Panc1 (cell line): ENCODE measurements around the gene HOXB5. TPM values are rescaled to one million over a fixed set of nuclear protein-coding genes. Genes with fewer than 3 reads are reported as not detected.

Experiments used
- ATAC-seq: fragments of 200-7000 bp; cut with Tn5 transposase; 2 replicates; pipeline ENCODE4 v1.9.1; 2020; ENCODE audit warnings: mild to moderate bottlenecking, moderate library complexity
- BruUV-seq: library from RNA; stranded (reverse); fragments of 400-500 nt; replicated peaks from 2 replicates; lab custom pipeline; 2021; lab: Mats Ljungman, UMichigan
- CTCF ChIA-PET: fragments of 300-600 bp; sonication (Branson Sonifier 250); formaldehyde crosslinking; loops from one replicate; lab custom pipeline; 2022; ENCODE audit warnings: antibody characterized with exemption; lab: Charles Lee
- POLR2A ChIA-PET: fragments of 300-600 bp; sonication (Branson Sonifier 250); formaldehyde crosslinking; loops from one replicate; lab custom pipeline; 2022; ENCODE audit warnings: antibody characterized with exemption; lab: Charles Lee
- DNase-seq: peaks from one replicate; pipeline ENCODE4 v3.0.0-alpha.2; 2010; ENCODE audit warnings: low read depth, low spot score
- H3K27ac ChIP-seq: 2 replicates; pipeline ENCODE4 v1.5.1; 2011; ENCODE audit warnings: mild to moderate bottlenecking, low read length, inconsistent platforms
- H3K27me3 ChIP-seq: fragments of 200-500 bp; sonication (Bioruptor generic); 2 replicates; pipeline ENCODE4 v1.6.0; 2014; ENCODE audit warnings: low read length, inconsistent platforms; ENCODE audit not compliant: control insufficient read depth, insufficient read depth
- H3K36me3 ChIP-seq: fragments of 200-500 bp; sonication (Bioruptor generic); 2 replicates; pipeline ENCODE4 v1.5.1; 2014; ENCODE audit warnings: inconsistent platforms, mild to moderate bottlenecking, low read length, moderate library complexity; ENCODE audit not compliant: control insufficient read depth, insufficient read depth
- H3K4me1 ChIP-seq: 2 replicates; pipeline ENCODE4 v1.5.1; 2011; ENCODE audit warnings: inconsistent platforms, mild to moderate bottlenecking, low read length, moderate library complexity; ENCODE audit not compliant: control insufficient read depth, insufficient read depth
- H3K4me3 ChIP-seq, 2 experiments: 2 replicates each; pipeline ENCODE4 v1.5.1; 2011 to 2012; ENCODE audit warnings: low read depth in 2 of 2, low read length in 2 of 2, mild to moderate bottlenecking in 2 of 2, inconsistent platforms in 1 of 2, moderate library complexity in 1 of 2
- H3K9me3 ChIP-seq: fragments of 200-500 bp; sonication (Bioruptor generic); 2 replicates; pipeline ENCODE4 v1.5.1; 2014; ENCODE audit warnings: low read depth, mild to moderate bottlenecking, inconsistent platforms, low read length, moderate library complexity; ENCODE audit not compliant: control insufficient read depth, insufficient read depth
- POLR2AphosphoS5 ChIP-seq: IDR thresholded peaks from 2 replicates; pipeline ENCODE4 v1.6.1; 2012; ENCODE audit warnings: mild to moderate bottlenecking, low read depth, low read length, moderate library complexity
- REST ChIP-seq, 2 experiments: IDR thresholded peaks; 2 replicates each; pipeline ENCODE4 v1.6.1; 2011 to 2012; ENCODE audit warnings: low read depth in 2 of 2, control low read depth in 1 of 2, low read length in 1 of 2, mild to moderate bottlenecking in 1 of 2, moderate library complexity in 1 of 2; ENCODE audit not compliant: insufficient read depth in 1 of 2
- SIN3A ChIP-seq: IDR thresholded peaks from 2 replicates; pipeline ENCODE4 v1.6.1; 2012; ENCODE audit warnings: low read depth, mild to moderate bottlenecking, low read length, moderate library complexity, borderline replicate concordance; ENCODE audit not compliant: insufficient read depth
- TCF7L2 ChIP-seq: IDR thresholded peaks from 2 replicates; pipeline ENCODE4 v1.6.1; 2011; ENCODE audit warnings: mild to moderate bottlenecking, low read depth, low read length, inconsistent platforms
- in situ Hi-C: cut with HindIII; loops from 2 replicates; pipeline ENCODE4 v1.10.0; 2016; ENCODE audit warnings: low sequenced_read_pairs, low pct_unique_long_range_greater_than_20kb
- intact Hi-C: fragments of 100-400 bp; cut with micrococcal nuclease; formaldehyde crosslinking; loops from one replicate; pipeline ENCODE4 v1.10.0; 2022; ENCODE audit not compliant: unreplicated experiment
- total RNA-seq: library from RNA; stranded (reverse); gene quantifications from one replicate; pipeline ENCODE4 v1.2.1, GENCODE V29; 2021; ENCODE audit not compliant: unreplicated experiment
- TF ChIP-seq, protein P1 (sequence below): fragments of 450-650 bp; IDR thresholded peaks from 2 replicates; pipeline ENCODE4 v1.5.1; 2017; ENCODE audit warnings: mild to moderate bottlenecking

The HOXB5 gene
- total RNA-seq, 1 experiment from 2014 or later: 67.2 TPM

DNA sequence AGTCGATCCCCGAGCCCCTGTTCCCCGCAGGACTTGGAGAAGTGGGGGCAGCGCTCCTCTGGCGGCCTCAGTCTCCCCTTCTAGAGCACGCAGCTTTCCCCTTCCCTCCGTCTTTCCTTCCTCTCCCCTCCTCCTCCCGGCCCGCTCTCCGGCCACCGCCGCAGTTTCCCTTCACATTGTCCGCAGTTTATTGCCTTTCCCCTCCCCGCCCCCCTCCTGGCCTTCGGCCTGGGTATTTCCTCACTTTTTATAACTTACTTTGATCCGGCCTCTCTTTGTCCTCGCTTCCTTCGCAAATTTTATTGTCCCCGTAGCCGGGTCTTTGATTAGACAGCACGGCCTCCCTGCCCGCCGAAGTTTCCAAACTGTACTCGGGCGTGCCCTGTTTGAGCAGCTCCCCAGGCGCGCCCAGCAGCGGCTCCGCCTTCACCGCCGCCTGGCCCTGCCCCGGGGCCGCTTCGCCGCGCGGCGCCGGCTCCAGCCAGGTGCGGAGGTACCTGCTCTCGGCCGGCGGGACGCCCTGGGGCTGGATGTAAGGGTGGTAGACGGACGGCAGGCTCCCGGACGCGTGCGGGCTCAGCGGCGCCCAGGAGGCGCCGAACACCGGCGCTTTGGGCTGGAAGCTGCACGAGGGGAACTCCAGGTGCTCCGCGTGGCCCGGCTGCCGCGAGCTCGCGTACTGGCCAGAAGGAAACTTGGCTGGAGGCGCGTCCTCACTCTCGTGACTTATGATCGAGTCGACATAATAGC, 32.1 kb upstream of the HOXB5 start:
- CTCF ChIA-PET: interaction anchor here (0.7 to 1.6 kb wide), 4 partner anchors 11 to 266 kb away, joined by 3 to 13 read pairs (median 4); no protein-coding TSS in a partner anchor
- Histone ChIP-seq H3K9me3 (no peaks in the 10 kb centered on the region), H3K36me3 (0 out of 2 replicates have a peak, but pooled peaks cover 3% of the 10 kb centered on the region), H3K4me3 (peak overlapping the region; percentile 78 to 93), H3K27ac (peak overlapping the region; percentile 95), H3K27me3 (no peaks in the 10 kb centered on the region), H3K4me1 (peaks cover 60% of the 10 kb centered on the region)
- intact Hi-C loops: no loop called here
- BruUV-seq: TSS peak; percentile 62
- DNase-seq (no peak), ATAC-seq (peak; percentile 73)
- POLR2A ChIA-PET: interaction anchor here (0.6 to 2.0 kb wide), 11 partner anchors 9 to 548 kb away, joined by 3 to 27 read pairs (median 4); no protein-coding TSS in a partner anchor
- TF ChIP-seq TCF7L2: peak; percentile 89
- TF ChIP-seq REST (IDR thresholded peaks at IDR 0.05; ENCODE audit: insufficient read depth in 1 of 2, low read depth in 2 of 2, low read length in 1 of 2): 0 out of 4 replicates have a peak, but pooled peaks of 1 of the 2 experiments have one; percentile 31
- no peak for TF ChIP-seq POLR2AphosphoS5
- in situ Hi-C loops: no loop called here

DNA sequence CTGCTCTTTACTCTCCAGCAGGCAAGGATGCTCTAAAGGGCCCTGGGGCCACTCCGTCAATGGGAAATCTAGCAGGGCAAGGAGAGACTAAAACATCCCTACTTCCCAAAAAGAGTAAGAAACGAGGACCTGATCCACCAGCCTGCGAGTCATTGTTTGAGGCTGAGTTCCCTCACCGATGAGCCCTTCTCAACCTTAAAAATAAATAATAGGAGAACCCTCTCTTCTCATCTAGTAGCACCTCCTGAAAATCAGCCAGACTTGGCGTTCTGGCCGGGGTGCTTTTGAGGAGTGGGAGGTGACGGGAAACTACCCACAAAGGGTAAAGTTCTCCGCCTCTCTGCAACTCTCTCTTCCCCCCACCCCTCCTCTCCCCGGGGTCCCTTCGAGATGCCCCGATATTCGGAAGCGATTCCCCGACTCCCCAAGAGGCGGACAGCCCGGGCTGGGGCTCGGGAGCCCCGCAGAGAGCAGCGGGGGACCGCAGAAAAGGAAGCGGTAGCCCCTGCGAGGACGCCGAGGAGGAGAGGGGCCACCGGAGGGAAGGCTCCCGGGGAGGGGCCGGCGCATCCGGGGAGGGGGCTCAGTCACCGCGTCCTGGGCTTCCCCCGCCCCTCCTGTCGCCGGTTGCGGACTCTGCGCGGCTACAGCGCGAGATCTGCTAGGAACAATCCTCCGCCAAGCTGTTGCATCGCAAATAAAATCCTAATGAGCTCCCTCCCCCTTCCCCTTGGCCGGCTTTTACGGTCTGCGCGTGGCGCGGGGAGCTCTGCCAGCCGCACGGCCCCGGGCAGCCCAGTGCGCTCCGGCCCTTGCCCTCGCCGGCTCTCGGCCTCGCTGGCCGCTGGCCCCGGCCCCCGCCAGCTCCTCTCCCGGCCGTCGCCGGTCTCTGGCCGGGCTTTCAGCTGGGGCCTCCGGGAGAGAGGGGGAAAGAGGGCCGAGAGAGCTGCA, 31.2 kb upstream of the HOXB5 start:
- peaks cover 68% of the 10 kb centered on the region for H3K4me1 ChIP-seq
- no peaks in the 10 kb centered on the region for H3K36me3 ChIP-seq
- POLR2A ChIA-PET: interaction anchor here (0.5 to 1.0 kb wide), 7 partner anchors 8 to 547 kb away, joined by 3 to 5 read pairs (median 3); no protein-coding TSS in a partner anchor
- DNase-seq (no peak), ATAC-seq (peak; percentile 49)
- BruUV-seq: no TSS peak
- TF ChIP-seq, protein P1, sequence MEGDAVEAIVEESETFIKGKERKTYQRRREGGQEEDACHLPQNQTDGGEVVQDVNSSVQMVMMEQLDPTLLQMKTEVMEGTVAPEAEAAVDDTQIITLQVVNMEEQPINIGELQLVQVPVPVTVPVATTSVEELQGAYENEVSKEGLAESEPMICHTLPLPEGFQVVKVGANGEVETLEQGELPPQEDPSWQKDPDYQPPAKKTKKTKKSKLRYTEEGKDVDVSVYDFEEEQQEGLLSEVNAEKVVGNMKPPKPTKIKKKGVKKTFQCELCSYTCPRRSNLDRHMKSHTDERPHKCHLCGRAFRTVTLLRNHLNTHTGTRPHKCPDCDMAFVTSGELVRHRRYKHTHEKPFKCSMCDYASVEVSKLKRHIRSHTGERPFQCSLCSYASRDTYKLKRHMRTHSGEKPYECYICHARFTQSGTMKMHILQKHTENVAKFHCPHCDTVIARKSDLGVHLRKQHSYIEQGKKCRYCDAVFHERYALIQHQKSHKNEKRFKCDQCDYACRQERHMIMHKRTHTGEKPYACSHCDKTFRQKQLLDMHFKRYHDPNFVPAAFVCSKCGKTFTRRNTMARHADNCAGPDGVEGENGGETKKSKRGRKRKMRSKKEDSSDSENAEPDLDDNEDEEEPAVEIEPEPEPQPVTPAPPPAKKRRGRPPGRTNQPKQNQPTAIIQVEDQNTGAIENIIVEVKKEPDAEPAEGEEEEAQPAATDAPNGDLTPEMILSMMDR: no peak
- peak; percentile 95 for TF ChIP-seq SIN3A
- TF ChIP-seq REST (IDR thresholded peaks at IDR 0.05; ENCODE audit: insufficient read depth in 1 of 2, low read depth in 2 of 2, low read length in 1 of 2): no peak
- peak; percentile 73 for TF ChIP-seq POLR2AphosphoS5
- peak overlapping the region; percentile 95 for H3K27ac ChIP-seq
- intact Hi-C loops (no loop called here), in situ Hi-C loops (no loop called here)
- H3K27me3 ChIP-seq: no peaks in the 10 kb centered on the region
- CTCF ChIA-PET: interaction anchor here (1.5 to 1.6 kb wide), 2 partner anchors 12 to 254 kb away, joined by 4 to 5 read pairs; no protein-coding TSS in a partner anchor
- H3K4me3 ChIP-seq: peak overlapping the region; percentile 78 to 93
- H3K9me3 ChIP-seq: no peaks in the 10 kb centered on the region
